Measurements from ENCODE around the gene SLC5A10.

Gene SLC5A10

GRCh38 chr17:19003543-19004420, 51.8 kb downstream of the SLC5A10 start:
- TF ChIP-seq GATA2 (IDR thresholded peaks at IDR 0.05; ENCODE audit: low read depth, low read length): no peak
- no peak for TF ChIP-seq GATA3 (IDR thresholded peaks at IDR 0.05; ENCODE audit: low read depth, low read length)

- no peak for TF ChIP-seq GATA3 (IDR thresholded peaks at IDR 0.05; ENCODE audit: low read depth, low read length)
- TF ChIP-seq GATA2 (IDR thresholded peaks at IDR 0.05; ENCODE audit: low read depth, low read length): no peak
These were observed 52.6 kb downstream of the SLC5A10 start, which contains the start of gene FAM83G for GRCh38 chr17:19004421-19005136. Gene FAM83G (minus strand): TSS chr17:19004764. CDS start chr17:19004041, 723 bp downstream.

GRCh38 chr17:19005137-19005773, 53.3 kb downstream of the SLC5A10 start:
- TF ChIP-seq GATA2 (IDR thresholded peaks at IDR 0.05; ENCODE audit: low read depth, low read length): no peak

GRCh38 chr17:19005789-19006430, 53.9 kb downstream of the SLC5A10 start:
- TF ChIP-seq GATA2 (IDR thresholded peaks at IDR 0.05; ENCODE audit: low read depth, low read length) (no peak), GATA3 (IDR thresholded peaks at IDR 0.05; ENCODE audit: low read depth, low read length) (no peak)

- TF ChIP-seq GATA3 (IDR thresholded peaks at IDR 0.05; ENCODE audit: low read depth, low read length): no peak
- no peak for TF ChIP-seq GATA2 (IDR thresholded peaks at IDR 0.05; ENCODE audit: low read depth, low read length)
These were observed 54.7 kb downstream of the SLC5A10 start for GRCh38 chr17:19006698-19007097.

GRCh38 chr17:19009970-19010369, 58.0 kb downstream of the SLC5A10 start:
- TF ChIP-seq GATA3 (IDR thresholded peaks at IDR 0.05; ENCODE audit: low read depth, low read length) (no peak), GATA2 (IDR thresholded peaks at IDR 0.05; ENCODE audit: low read depth, low read length) (no peak)

- TF ChIP-seq GATA3 (IDR thresholded peaks at IDR 0.05; ENCODE audit: low read depth, low read length) (no peak), GATA2 (IDR thresholded peaks at IDR 0.05; ENCODE audit: low read depth, low read length) (no peak)
These were observed 59.0 kb downstream of the SLC5A10 start for GRCh38 chr17:19010729-19011505.

GRCh38 chr17:19011581-19011980, 59.6 kb downstream of the SLC5A10 start:
- no peak for TF ChIP-seq GATA2 (IDR thresholded peaks at IDR 0.05; ENCODE audit: low read depth, low read length)
- TF ChIP-seq GATA3 (IDR thresholded peaks at IDR 0.05; ENCODE audit: low read depth, low read length): no peak

GRCh38 chr17:19012171-19013080, 60.5 kb downstream of the SLC5A10 start:
- TF ChIP-seq GATA3 (IDR thresholded peaks at IDR 0.05; ENCODE audit: low read depth, low read length) (no peak), GATA2 (IDR thresholded peaks at IDR 0.05; ENCODE audit: low read depth, low read length) (no peak)

- no peak for TF ChIP-seq GATA3 (IDR thresholded peaks at IDR 0.05; ENCODE audit: low read depth, low read length)
- TF ChIP-seq GATA2 (IDR thresholded peaks at IDR 0.05; ENCODE audit: low read depth, low read length): no peak
These were observed 61.3 kb downstream of the SLC5A10 start for GRCh38 chr17:19013226-19013625.

- TF ChIP-seq GATA2 (IDR thresholded peaks at IDR 0.05; ENCODE audit: low read depth, low read length): no peak
- no peak for TF ChIP-seq GATA3 (IDR thresholded peaks at IDR 0.05; ENCODE audit: low read depth, low read length)
These were observed 62.1 kb downstream of the SLC5A10 start for GRCh38 chr17:19013806-19014627.
